B cell (primary cell): ENCODE data around the gene CARMIL1.

ENCODE experiments used
- CTCF ChIP-seq: fragments of 200-600 bp; IDR thresholded peaks from one replicate; pipeline ENCODE4 v1.8.0; 2022; ENCODE audit warnings: antibody characterized with exemption, mild to moderate bottlenecking
- EZH2 ChIP-seq: IDR thresholded peaks from 2 replicates; pipeline ENCODE4 v1.6.1; 2012; ENCODE audit warnings: borderline replicate concordance, low read depth, mild to moderate bottlenecking, moderate library complexity, low read length; ENCODE audit not compliant: insufficient read depth, poor library complexity, severe bottlenecking

- TF ChIP-seq CTCF = no peak
- TF ChIP-seq EZH2 = no peak
Measured at GRCh38 chr6:25277857-25278256, 1.3 kb upstream of the CARMIL1 start.
